OCI-LY3 (cell line): ENCODE results near the gene NCKAP5.

ENCODE experiments used
- H2AFZ ChIP-seq: fragments of 200-600, 300-600 bp; shearing (Covaris generic); 2 replicates; pipeline ENCODE4 v1.6.0; 2014; ENCODE audit warnings: antibody characterized with exemption, low read depth, low read length
- H3K27ac ChIP-seq: fragments of 200-600, 300-600 bp; sonication (generic); 2 replicates; pipeline ENCODE4 v1.5.1; 2014; ENCODE audit warnings: mild to moderate bottlenecking, low read length, moderate library complexity, mixed read lengths
- H3K27me3 ChIP-seq: fragments of 200-600, 300-600 bp; sonication (generic); 2 replicates; pipeline ENCODE4 v1.6.1; 2014; ENCODE audit warnings: low read depth, low read length, mixed read lengths
- H3K36me3 ChIP-seq: fragments of 200-600, 300-600 bp; sonication (generic); replicated peaks from 2 replicates; pipeline ENCODE3; 2014; ENCODE audit warnings: low read depth, low read length, mixed read lengths
- H3K4me1 ChIP-seq: fragments of 300-600, 200-600 bp; sonication (generic); 2 replicates; pipeline ENCODE4 v1.6.1; 2014; ENCODE audit warnings: low read length, mixed read lengths
- H3K4me2 ChIP-seq: fragments of 200-600, 300-600 bp; sonication (generic); 2 replicates; pipeline ENCODE4 v1.6.1; 2014; ENCODE audit warnings: low read length, mixed read lengths
- H3K4me3 ChIP-seq: fragments of 300-600, 200-600 bp; sonication (generic); 2 replicates; pipeline ENCODE4 v1.5.1; 2014; ENCODE audit warnings: antibody characterized with exemption, mild to moderate bottlenecking, low read length, moderate library complexity
- H3K79me2 ChIP-seq: fragments of 300-600, 200-600 bp; shearing (Covaris generic); 2 replicates; pipeline ENCODE4 v1.6.1; 2014; ENCODE audit warnings: mild to moderate bottlenecking, low read length, mixed read lengths
- H3K9ac ChIP-seq: fragments of 300-600, 200-600 bp; shearing (Covaris generic); 2 replicates; pipeline ENCODE4 v1.6.0; 2014; ENCODE audit warnings: mild to moderate bottlenecking, low read length, moderate library complexity
- H3K9me3 ChIP-seq: fragments of 200-600, 300-600 bp; shearing (Covaris generic); 2 replicates; pipeline ENCODE4 v1.6.1; 2014; ENCODE audit warnings: low read length, mixed read lengths; ENCODE audit not compliant: insufficient read depth
- H4K20me1 ChIP-seq: fragments of 200-600, 300-600 bp; sonication (generic); 2 replicates; pipeline ENCODE4 v1.6.1; 2016; ENCODE audit warnings: low read length, mixed read lengths; ENCODE audit not compliant: insufficient read depth
- EZH2phosphoT487 ChIP-seq: fragments of 200-600 bp; shearing (Covaris generic); IDR thresholded peaks from 2 replicates; pipeline ENCODE4 v1.6.1; 2018; ENCODE audit warnings: antibody characterized with exemption, mixed run types, low read depth
- TF ChIP-seq, protein P1 (sequence below): fragments of 200-600, 300-600 bp; sonication (generic); IDR thresholded peaks from 2 replicates; pipeline ENCODE4 v1.5.1; 2014; ENCODE audit warnings: antibody characterized with exemption, low read length, low read depth

NCKAP5 gene

DNA sequence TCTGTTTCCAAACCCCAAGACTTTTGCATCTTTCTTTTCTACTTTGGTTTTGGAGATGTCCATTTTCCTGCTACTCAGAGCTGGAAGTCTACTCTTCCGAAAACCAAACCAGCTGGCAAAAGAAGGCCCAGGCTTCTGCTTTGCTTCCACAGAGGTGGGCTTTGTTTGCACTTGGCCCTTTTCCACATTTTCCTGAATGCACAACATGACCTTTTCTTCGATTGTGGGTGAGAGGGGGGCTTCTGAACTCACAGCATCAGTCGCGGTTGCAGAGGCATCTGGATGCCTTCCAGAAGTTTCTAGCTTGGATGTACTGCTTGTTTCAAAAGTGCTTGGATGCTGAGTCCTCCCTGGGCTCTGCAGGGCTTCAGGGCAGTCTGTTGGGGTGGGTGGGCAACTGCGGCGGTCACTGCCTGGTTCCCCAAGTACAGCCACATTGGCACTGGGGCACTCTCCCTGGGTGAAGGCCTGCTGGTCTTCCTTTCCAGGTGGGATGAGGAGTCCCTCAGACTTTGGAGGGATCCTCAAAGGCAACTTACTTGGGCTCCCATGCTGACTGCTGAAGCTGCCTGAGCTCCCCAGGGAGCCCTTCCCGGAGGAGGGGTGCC is 786.0 kb downstream of the NCKAP5 start:
- H3K79me2 ChIP-seq = no peaks in the 10 kb centered on the region
- H3K9me3 ChIP-seq = no peaks in the 10 kb centered on the region
- H3K27me3 ChIP-seq = no peaks in the 10 kb centered on the region
- TF ChIP-seq EZH2phosphoT487 = no peak
- TF ChIP-seq, protein P1, sequence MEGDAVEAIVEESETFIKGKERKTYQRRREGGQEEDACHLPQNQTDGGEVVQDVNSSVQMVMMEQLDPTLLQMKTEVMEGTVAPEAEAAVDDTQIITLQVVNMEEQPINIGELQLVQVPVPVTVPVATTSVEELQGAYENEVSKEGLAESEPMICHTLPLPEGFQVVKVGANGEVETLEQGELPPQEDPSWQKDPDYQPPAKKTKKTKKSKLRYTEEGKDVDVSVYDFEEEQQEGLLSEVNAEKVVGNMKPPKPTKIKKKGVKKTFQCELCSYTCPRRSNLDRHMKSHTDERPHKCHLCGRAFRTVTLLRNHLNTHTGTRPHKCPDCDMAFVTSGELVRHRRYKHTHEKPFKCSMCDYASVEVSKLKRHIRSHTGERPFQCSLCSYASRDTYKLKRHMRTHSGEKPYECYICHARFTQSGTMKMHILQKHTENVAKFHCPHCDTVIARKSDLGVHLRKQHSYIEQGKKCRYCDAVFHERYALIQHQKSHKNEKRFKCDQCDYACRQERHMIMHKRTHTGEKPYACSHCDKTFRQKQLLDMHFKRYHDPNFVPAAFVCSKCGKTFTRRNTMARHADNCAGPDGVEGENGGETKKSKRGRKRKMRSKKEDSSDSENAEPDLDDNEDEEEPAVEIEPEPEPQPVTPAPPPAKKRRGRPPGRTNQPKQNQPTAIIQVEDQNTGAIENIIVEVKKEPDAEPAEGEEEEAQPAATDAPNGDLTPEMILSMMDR = no peak
- H3K4me1 ChIP-seq = no peaks in the 10 kb centered on the region
- no peak overlapping the region for H3K4me2 ChIP-seq
- H4K20me1 ChIP-seq = no peaks in the 10 kb centered on the region
- no peak overlapping the region for H3K27ac ChIP-seq
- no peak overlapping the region for H2AFZ ChIP-seq
- no peak overlapping the region for H3K4me3 ChIP-seq
- no peaks in the 10 kb centered on the region for H3K36me3 ChIP-seq
- H3K9ac ChIP-seq = no peak overlapping the region

GRCh38 chr2:132780651-132781050 is 787.6 kb downstream of the NCKAP5 start:
- H3K4me2 ChIP-seq = no peak overlapping the region
- no peaks in the 10 kb centered on the region for H3K36me3 ChIP-seq
- H2AFZ ChIP-seq = no peak overlapping the region
- no peaks in the 10 kb centered on the region for H3K4me1 ChIP-seq
- TF ChIP-seq, protein P1 = no peak
- H3K27ac ChIP-seq = no peak overlapping the region
- no peaks in the 10 kb centered on the region for H4K20me1 ChIP-seq
- peaks cover 3% of the 10 kb centered on the region; the same call in 1 of the 2 replicates for H3K27me3 ChIP-seq
- no peak overlapping the region for H3K4me3 ChIP-seq
- no peaks in the 10 kb centered on the region for H3K9me3 ChIP-seq
- no peak overlapping the region for H3K9ac ChIP-seq
- H3K79me2 ChIP-seq = no peaks in the 10 kb centered on the region

- no peaks in the 10 kb centered on the region for H3K9me3 ChIP-seq
- H3K79me2 ChIP-seq = no peaks in the 10 kb centered on the region
- H3K4me2 ChIP-seq = no peak overlapping the region
- H3K4me1 ChIP-seq = no peaks in the 10 kb centered on the region
- H3K36me3 ChIP-seq = no peaks in the 10 kb centered on the region
- no peaks in the 10 kb centered on the region for H4K20me1 ChIP-seq
- no peak overlapping the region for H2AFZ ChIP-seq
- no peak overlapping the region for H3K27ac ChIP-seq
- H3K4me3 ChIP-seq = no peak overlapping the region
- TF ChIP-seq, protein P1 = no peak
- H3K9ac ChIP-seq = no peak overlapping the region
- peaks cover 3% of the 10 kb centered on the region; the same call in 1 of the 2 replicates for H3K27me3 ChIP-seq
These were observed 789.0 kb downstream of the NCKAP5 start for GRCh38 chr2:132779206-132779721.

DNA sequence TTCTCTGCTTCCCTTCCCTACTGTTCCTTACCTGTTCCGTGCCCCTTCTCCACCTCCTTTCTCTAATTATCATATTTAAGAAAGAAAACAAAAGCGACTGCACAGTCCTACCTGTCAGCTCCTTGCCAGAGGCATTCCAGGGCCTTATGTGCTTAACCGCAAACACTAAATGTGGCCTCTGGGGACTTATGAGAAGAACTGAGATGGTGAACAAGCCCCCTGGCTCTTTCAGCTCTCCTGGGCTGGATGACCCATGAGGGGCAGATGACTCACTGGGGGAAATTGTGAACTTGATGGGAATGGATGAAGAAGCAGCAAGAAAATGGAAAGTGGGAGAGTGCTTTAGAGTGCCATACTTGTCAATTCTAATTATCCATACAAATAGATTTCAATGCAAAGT is 792.0 kb downstream of the NCKAP5 start:
- Histone ChIP-seq H3K36me3 (no peaks in the 10 kb centered on the region), H3K9ac (no peak overlapping the region), H3K27me3 (peaks cover 3% of the 10 kb centered on the region; the same call in 1 of the 2 replicates), H3K4me2 (no peak overlapping the region), H2AFZ (no peak overlapping the region), H3K9me3 (no peaks in the 10 kb centered on the region), H3K79me2 (no peaks in the 10 kb centered on the region), H4K20me1 (no peaks in the 10 kb centered on the region), H3K4me3 (no peak overlapping the region), H3K27ac (no peak overlapping the region), H3K4me1 (no peaks in the 10 kb centered on the region)
- no peak for TF ChIP-seq EZH2phosphoT487
- TF ChIP-seq, protein P1 = no peak
